GM12892 (cell line): ENCODE data around the gene CCDC85A.
A peak's percentile ranks its signal among the peaks of the same experiment; 100 is the strongest.

ENCODE experiments used
- DNase-seq: peaks from one replicate; pipeline ENCODE4 v3.0.0; 2011; ENCODE audit not compliant: insufficient read length
- FAIRE-seq: peaks from 2 replicates; lab custom pipeline; 2011; peaks lifted over from hg19 to GRCh38; lab: Jason Lieb, UNC
- POLR2A ChIP-seq: IDR thresholded peaks from 2 replicates; pipeline ENCODE4 v1.6.1; 2011; ENCODE audit warnings: low read depth, low read length, control low read depth
- POLR2AphosphoS5 ChIP-seq: IDR thresholded peaks from 2 replicates; pipeline ENCODE4 v1.6.1; 2011; ENCODE audit warnings: low read depth, low read length, control low read depth
- TAF1 ChIP-seq: IDR thresholded peaks from 2 replicates; pipeline ENCODE4 v1.6.1; 2011; ENCODE audit warnings: low read depth, mild to moderate bottlenecking, control low read depth, low read length, borderline replicate concordance

The CCDC85A gene

GRCh38 chr2:56316011-56316410, 132.2 kb downstream of the CCDC85A start:
- FAIRE-seq (no peak), DNase-seq (no peak)
- TF ChIP-seq TAF1 (no peak), POLR2AphosphoS5 (no peak), POLR2A (no peak)

- DNase-seq (no peak), FAIRE-seq (peak; percentile 14)
- no peak for TF ChIP-seq TAF1
These were observed 134.4 kb downstream of the CCDC85A start for GRCh38 chr2:56318147-56318546.

GRCh38 chr2:56325661-56326345, 142.0 kb downstream of the CCDC85A start:
- no peak for FAIRE-seq
- no peak for DNase-seq
- TF ChIP-seq TAF1, result no peak
- TF ChIP-seq POLR2AphosphoS5, result no peak
- no peak for TF ChIP-seq POLR2A

- no peak for FAIRE-seq
- TF ChIP-seq POLR2A (no peak), POLR2AphosphoS5 (no peak), TAF1 (no peak)
- DNase-seq, result no peak
These were observed 142.6 kb downstream of the CCDC85A start for GRCh38 chr2:56326346-56326741.

- FAIRE-seq, result no peak
- DNase-seq, result no peak
- TF ChIP-seq TAF1 (no peak), POLR2A (no peak), POLR2AphosphoS5 (no peak)
These were observed 148.0 kb downstream of the CCDC85A start for GRCh38 chr2:56331810-56332209.

DNA sequence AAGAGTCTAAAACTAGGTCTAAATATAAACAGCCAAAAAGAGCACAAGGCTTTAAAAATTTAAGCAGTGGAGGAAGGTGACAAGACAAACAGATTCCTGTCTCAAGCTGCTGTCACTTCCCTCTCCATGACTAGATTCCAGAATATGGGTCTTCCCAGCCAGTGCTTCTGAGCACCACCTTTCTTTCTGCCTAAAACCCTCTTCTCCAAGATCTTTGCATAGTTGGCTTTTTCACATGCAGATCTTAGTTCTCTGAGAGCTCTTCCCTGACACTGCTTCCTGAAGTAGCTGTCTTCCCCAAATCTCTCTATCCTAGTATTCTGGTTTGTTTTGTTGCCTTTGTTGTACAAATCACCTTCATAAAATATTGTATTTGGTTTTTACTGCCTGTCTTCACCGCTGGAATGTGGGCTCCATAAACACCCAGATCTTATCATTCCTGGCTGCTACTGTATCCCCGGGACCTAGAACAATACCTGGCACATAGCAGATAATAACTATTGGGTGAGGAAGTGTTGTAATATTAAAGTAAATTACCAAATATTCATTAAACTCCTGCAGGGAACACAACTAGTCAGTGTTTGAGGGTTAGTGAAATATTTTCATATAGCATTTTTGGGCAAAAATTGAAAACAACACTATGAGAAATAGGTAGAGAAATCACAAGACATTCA, 150.2 kb downstream of the CCDC85A start:
- TF ChIP-seq TAF1, result no peak
- no peak for TF ChIP-seq POLR2A
- no peak for TF ChIP-seq POLR2AphosphoS5
- no peak for DNase-seq
- no peak for FAIRE-seq

- TF ChIP-seq POLR2AphosphoS5 (no peak), TAF1 (no peak), POLR2A (no peak)
- no peak for DNase-seq
- no peak for FAIRE-seq
These were observed 150.8 kb downstream of the CCDC85A start for GRCh38 chr2:56334622-56335021.

DNA sequence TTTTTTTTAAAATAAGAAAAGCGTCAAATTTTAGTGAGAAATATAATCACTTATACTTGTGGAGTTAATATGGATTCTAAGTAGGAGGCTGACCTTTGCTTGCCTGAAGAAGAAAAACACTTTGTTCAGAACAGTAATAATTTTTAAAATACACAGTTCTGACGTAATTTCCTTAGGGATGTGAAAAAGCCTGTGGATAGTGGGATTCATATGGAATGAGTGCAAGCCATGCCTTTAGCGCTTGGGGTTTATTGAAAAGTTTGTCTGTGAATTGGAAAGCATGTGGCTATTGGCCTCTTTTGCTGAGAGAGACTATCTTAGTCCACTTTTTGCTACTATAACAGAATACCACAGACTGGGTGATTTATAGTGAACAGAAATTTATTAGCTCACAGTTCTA, 151.3 kb downstream of the CCDC85A start:
- no peak for TF ChIP-seq POLR2A
- TF ChIP-seq POLR2AphosphoS5, result no peak
- TF ChIP-seq TAF1, result no peak
- no peak for FAIRE-seq
- no peak for DNase-seq

GRCh38 chr2:56337342-56337741, 153.6 kb downstream of the CCDC85A start:
- no peak for TF ChIP-seq TAF1
- TF ChIP-seq POLR2AphosphoS5, result no peak
- no peak for TF ChIP-seq POLR2A
- no peak for FAIRE-seq
- no peak for DNase-seq

- no peak for TF ChIP-seq TAF1
- TF ChIP-seq POLR2AphosphoS5, result no peak
- TF ChIP-seq POLR2A, result no peak
- FAIRE-seq (peak; percentile 40), DNase-seq (no peak)
These were observed 154.4 kb downstream of the CCDC85A start for GRCh38 chr2:56338232-56338631.

- no peak for FAIRE-seq
- DNase-seq, result no peak
- TF ChIP-seq POLR2AphosphoS5 (no peak), POLR2A (no peak), TAF1 (no peak)
These were observed 161.0 kb downstream of the CCDC85A start for GRCh38 chr2:56344771-56345170.

DNA sequence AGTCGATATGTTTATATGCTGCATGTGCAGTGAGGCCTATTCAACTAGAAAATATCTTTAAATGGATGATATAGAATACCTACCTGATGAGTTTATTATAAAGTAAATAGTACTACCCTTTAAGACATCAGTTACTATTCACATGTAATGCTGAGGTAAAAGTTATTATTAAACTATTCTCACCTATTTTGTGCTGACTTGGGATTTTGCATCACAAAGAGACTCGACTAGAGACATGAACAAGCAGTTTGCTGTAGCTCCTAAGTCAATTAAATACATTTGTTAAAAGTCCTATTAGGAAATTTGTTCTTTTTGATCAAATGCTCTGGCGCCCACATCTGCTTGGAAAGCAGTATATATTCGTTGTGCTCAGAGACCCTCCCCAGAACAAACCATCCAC, 164.1 kb downstream of the CCDC85A start:
- no peak for TF ChIP-seq POLR2AphosphoS5
- DNase-seq (no peak), FAIRE-seq (no peak)
